ENCODE measurements around the gene UGT2B15.
"Not testable (repeated sequence)": the region's sequence is repeated elsewhere in the genome, so short reads cannot be mapped to it uniquely, and the experiment has no call there.

The UGT2B15 gene

DNA sequence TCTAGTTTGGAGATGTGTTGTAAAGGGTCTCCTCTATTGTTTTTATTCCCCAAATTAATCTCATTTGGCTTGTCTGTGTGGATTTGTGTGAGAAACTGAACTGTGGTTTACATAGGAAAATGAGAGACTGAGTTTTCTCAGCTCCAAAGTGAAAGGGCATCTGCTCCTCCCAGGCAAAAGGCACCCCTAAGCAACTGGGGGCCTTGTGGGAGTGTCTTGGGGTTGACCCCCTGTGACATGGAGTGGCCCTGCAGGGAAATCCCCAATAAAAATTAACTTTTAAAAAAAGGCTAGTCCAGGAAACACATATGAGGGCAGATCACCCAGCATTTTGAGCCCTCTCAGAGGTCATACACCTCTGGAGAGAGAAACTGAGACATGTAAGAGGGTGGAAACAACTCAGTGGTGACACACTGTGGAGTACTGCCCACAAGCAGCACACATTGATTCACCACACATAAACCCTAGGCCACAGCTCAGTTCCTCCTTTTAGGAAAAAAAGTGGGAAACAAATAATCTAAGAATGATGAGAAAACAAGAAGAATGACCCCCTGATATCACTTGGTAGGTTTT is 13.3 kb downstream of the UGT2B15 start:
- H3K4me1 ChIP-seq (ENCODE audit: control insufficient read depth, insufficient read depth, low read length, poor library complexity, severe bottlenecking); H3K9me3 ChIP-seq (ENCODE audit: control insufficient read depth, low read length); H3K4me3 ChIP-seq (ENCODE audit: insufficient read depth, low read depth, low read length, poor library complexity, severe bottlenecking); H3K36me3 ChIP-seq (ENCODE audit: control insufficient read depth, insufficient read depth, low read length); H3K27ac ChIP-seq (ENCODE audit: insufficient read depth, low read length, poor library complexity, severe bottlenecking); H3K27me3 ChIP-seq (replicated peaks; ENCODE audit: control insufficient read depth, insufficient read depth, low read length, poor library complexity, severe bottlenecking); DNase-seq: not testable (repeated sequence)

DNA sequence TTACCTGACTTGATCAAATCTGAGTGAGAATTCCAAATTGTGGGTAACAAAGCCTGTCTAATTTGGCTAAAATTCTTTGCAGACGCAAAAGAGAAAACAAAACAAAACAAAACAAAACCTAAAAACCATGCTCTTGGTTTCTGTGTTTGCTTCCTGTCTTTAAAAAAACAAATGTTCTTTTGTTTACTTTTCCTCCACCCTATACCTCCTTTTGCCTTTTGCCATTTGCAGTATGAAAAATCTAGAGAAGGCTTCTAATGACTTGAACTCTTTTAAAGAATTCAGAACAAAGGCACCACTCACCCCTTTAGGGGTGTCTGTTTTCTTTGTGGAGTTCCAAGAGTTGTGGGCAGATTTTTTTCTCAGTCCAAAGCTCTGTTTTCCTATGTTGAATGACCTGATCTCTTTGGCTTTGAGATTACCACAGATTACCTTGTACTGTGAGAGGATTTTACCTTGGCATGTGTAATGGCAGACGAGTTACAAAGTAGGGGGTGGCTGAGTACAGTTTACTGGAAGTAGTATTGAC is 13.9 kb downstream of the UGT2B15 start:
- H3K4me3 ChIP-seq (ENCODE audit: insufficient read depth, low read depth, low read length, poor library complexity, severe bottlenecking); DNase-seq; H3K36me3 ChIP-seq (ENCODE audit: control insufficient read depth, insufficient read depth, low read length); H3K9me3 ChIP-seq (ENCODE audit: control insufficient read depth, low read length); H3K27me3 ChIP-seq (replicated peaks; ENCODE audit: control insufficient read depth, insufficient read depth, low read length, poor library complexity, severe bottlenecking); H3K4me1 ChIP-seq (ENCODE audit: control insufficient read depth, insufficient read depth, low read length, poor library complexity, severe bottlenecking); H3K27ac ChIP-seq (ENCODE audit: insufficient read depth, low read length, poor library complexity, severe bottlenecking): not testable (repeated sequence)

DNA sequence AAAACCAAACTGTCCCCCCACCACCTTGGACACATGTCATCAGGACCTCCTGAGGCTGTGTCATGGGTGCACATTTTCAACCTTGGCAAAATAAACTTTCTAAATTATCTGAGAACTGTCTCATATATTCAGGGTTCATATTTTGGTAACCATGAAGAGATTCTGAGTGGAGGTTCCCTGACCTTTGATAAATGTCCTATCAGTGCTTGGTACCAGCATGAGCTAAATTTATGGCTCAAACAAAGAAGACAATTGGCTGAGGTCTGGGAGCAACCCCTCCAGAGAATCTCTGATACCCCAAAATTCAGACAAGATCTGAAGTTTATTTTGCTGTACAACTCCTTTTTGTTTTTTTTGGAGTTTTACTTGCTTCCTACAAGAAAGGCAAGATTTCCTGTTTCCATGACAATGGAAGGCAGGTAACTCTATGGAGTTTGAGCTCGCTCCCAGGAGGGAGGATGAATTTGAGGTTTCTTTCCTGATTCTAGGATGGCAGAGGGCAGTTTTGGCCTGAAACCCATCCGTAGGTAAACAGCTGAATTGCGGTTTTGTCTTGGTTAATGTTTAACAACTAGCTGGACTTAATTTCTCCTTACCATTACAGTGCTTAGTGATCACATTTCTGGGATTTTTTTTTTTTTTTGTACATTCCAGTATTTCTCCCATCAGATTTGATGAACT is 14.5 kb downstream of the UGT2B15 start:
- H3K4me3 ChIP-seq (ENCODE audit: insufficient read depth, low read depth, low read length, poor library complexity, severe bottlenecking), result no peak overlapping the region
- DNase-seq, result no peak
- H3K9me3 ChIP-seq (ENCODE audit: control insufficient read depth, low read length), result no peaks in the 10 kb centered on the region
- no peaks in the 10 kb centered on the region for H3K27me3 ChIP-seq (replicated peaks; ENCODE audit: control insufficient read depth, insufficient read depth, low read length, poor library complexity, severe bottlenecking)
- H3K27ac ChIP-seq (ENCODE audit: insufficient read depth, low read length, poor library complexity, severe bottlenecking), result no peak overlapping the region
- no peaks in the 10 kb centered on the region for H3K4me1 ChIP-seq (ENCODE audit: control insufficient read depth, insufficient read depth, low read length, poor library complexity, severe bottlenecking)
- H3K36me3 ChIP-seq (ENCODE audit: control insufficient read depth, insufficient read depth, low read length), result no peaks in the 10 kb centered on the region

DNA sequence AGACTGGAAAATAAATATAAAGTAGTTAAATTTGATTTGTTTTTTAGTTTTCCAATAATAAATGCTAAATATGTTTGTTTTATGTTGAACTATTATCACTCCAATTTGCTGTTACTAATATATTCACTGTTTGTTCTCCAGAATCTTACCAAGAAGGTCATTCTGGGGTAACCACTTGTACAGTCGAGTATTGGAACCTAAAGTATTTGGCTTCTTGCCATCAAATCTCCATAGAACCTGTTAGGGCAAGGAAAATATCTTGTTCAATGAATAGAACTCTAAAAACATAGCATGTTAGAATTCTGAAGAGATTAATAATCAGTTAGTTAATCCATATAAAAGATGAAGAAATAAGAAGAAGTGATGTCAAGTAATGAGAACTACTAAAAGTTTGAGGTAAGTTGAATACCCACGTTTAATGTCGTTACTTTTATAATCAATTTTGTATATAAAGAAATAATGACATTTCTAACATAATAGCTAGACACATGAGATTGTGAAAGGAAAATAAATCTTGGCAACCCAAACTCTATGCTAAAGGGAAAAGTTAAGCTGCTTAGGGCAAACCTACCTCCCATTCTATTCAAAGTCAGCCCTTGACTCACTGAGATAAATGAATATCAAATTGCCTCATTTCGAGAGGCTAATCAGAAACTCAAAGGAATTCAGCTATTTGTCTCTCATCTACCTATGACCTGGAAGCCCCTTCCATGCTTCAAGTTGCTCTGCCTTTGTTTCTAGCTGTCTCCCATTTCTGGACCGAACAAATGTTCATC is 15.3 kb downstream of the UGT2B15 start:
- Histone ChIP-seq H3K27ac (ENCODE audit: insufficient read depth, low read length, poor library complexity, severe bottlenecking) (no peak overlapping the region), H3K36me3 (ENCODE audit: control insufficient read depth, insufficient read depth, low read length) (no peaks in the 10 kb centered on the region), H3K9me3 (ENCODE audit: control insufficient read depth, low read length) (no peaks in the 10 kb centered on the region), H3K27me3 (replicated peaks; ENCODE audit: control insufficient read depth, insufficient read depth, low read length, poor library complexity, severe bottlenecking) (no peaks in the 10 kb centered on the region), H3K4me3 (ENCODE audit: insufficient read depth, low read depth, low read length, poor library complexity, severe bottlenecking) (no peak overlapping the region), H3K4me1 (ENCODE audit: control insufficient read depth, insufficient read depth, low read length, poor library complexity, severe bottlenecking) (no peaks in the 10 kb centered on the region)
- no peak for DNase-seq

DNA sequence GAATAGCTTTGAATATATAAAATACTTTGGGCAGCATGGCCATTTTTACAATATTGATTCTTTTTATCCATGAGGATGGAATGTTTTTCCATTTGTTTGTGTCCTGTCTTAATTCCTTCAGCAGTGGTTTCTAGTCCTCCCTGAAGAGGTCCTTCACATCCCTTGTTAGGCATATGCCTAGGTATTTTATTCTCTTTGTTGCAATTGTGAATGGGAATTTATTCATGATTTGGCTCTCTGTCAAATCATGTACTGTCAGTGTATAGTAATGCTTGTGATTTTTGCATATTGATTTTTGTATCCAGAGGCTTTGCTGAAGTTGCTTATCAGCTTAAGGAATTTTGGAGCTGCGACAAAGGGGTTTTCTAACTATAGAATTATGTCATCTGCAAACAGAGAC is 18.5 kb downstream of the UGT2B15 start:
- no peak overlapping the region for H3K27ac ChIP-seq (ENCODE audit: insufficient read depth, low read length, poor library complexity, severe bottlenecking)
- H3K4me3 ChIP-seq (ENCODE audit: insufficient read depth, low read depth, low read length, poor library complexity, severe bottlenecking), result no peak overlapping the region
- H3K4me1 ChIP-seq (ENCODE audit: control insufficient read depth, insufficient read depth, low read length, poor library complexity, severe bottlenecking), result no peaks in the 10 kb centered on the region
- no peak for DNase-seq
- no peaks in the 10 kb centered on the region for H3K27me3 ChIP-seq (replicated peaks; ENCODE audit: control insufficient read depth, insufficient read depth, low read length, poor library complexity, severe bottlenecking)
- no peaks in the 10 kb centered on the region for H3K9me3 ChIP-seq (ENCODE audit: control insufficient read depth, low read length)
- no peaks in the 10 kb centered on the region for H3K36me3 ChIP-seq (ENCODE audit: control insufficient read depth, insufficient read depth, low read length)

DNA sequence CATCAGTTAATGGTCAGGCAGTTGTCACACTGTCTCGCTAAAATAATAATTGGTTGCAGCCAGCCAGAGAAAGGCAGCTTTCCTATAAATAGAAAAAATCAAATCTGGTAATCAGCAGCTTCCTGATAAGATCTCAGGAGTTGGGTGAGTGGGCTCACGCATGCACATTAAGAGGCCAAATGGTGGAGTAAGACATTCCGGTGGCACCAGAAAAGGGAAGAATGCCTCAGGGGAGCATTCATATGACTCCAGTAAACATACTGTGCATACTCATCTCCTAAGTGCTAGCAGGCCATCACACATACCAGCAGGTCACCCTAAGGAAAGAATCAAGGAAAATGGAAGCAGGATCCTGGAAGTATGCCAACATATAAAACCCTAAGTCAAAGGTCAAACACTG is 40.1 kb downstream of the UGT2B15 start:
- no peaks in the 10 kb centered on the region for H3K4me1 ChIP-seq (ENCODE audit: control insufficient read depth, insufficient read depth, low read length, poor library complexity, severe bottlenecking)
- no peak for DNase-seq
- H3K36me3 ChIP-seq (ENCODE audit: control insufficient read depth, insufficient read depth, low read length), result no peaks in the 10 kb centered on the region
- H3K4me3 ChIP-seq (ENCODE audit: insufficient read depth, low read depth, low read length, poor library complexity, severe bottlenecking), result no peak overlapping the region
- H3K9me3 ChIP-seq (ENCODE audit: control insufficient read depth, low read length), result no peaks in the 10 kb centered on the region
- H3K27me3 ChIP-seq (replicated peaks; ENCODE audit: control insufficient read depth, insufficient read depth, low read length, poor library complexity, severe bottlenecking), result no peaks in the 10 kb centered on the region
- no peak overlapping the region for H3K27ac ChIP-seq (ENCODE audit: insufficient read depth, low read length, poor library complexity, severe bottlenecking)

DNA sequence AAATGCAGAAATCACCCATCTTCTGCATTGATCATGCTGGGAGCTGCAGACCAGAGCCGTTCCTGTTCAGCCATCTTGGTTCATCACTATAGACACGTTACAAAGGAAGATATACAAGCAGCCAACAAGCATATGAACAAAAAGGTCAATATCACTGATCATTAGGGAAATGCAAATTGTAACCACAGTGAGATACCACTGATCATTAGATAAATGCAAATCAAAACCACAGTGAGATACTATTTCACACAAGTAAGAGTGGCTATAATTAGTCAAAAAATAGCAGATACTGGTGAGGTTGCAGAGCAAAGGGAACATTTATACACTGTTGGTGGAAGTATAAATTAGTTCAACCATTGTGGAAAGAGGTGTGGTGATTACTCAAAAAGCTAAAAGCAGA is 47.7 kb downstream of the UGT2B15 start:
- not testable (repeated sequence) for H3K9me3 ChIP-seq (ENCODE audit: control insufficient read depth, low read length); DNase-seq; H3K4me1 ChIP-seq (ENCODE audit: control insufficient read depth, insufficient read depth, low read length, poor library complexity, severe bottlenecking); H3K27ac ChIP-seq (ENCODE audit: insufficient read depth, low read length, poor library complexity, severe bottlenecking); H3K4me3 ChIP-seq (ENCODE audit: insufficient read depth, low read depth, low read length, poor library complexity, severe bottlenecking); H3K27me3 ChIP-seq (replicated peaks; ENCODE audit: control insufficient read depth, insufficient read depth, low read length, poor library complexity, severe bottlenecking); H3K36me3 ChIP-seq (ENCODE audit: control insufficient read depth, insufficient read depth, low read length)

DNA sequence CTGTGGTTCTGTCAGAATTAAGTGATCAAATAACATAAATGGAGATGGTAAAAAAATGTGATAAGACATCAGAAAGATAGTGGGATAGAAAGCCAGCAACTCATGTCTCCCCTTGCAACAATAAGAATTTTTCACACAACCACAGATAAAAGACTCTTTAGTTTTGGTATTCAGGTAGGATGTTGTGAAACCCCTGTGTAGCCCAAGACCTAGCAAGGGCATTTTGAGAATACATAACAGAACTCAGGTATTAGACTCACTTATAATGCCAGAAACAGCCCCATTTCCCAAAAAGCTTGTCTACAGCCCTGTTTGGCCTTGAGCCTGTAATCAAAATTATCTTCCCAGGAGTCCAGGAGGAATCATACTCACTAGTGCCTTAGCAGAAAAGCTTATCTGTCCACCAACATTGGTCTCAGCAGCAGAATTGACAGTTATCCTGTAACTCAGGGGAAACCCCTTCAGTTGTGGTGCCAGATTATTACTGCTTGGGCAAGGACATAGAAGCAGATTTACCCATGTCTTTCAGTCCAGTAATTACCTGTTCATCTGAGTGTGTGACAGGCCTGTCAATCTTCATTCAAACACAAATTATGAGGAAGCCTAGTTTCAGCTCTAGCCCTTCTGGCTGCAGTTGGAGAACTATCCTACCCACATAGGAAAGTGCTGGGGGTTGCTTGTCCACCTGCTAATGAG is 53.3 kb downstream of the UGT2B15 start:
- no peaks in the 10 kb centered on the region for H3K4me1 ChIP-seq (ENCODE audit: control insufficient read depth, insufficient read depth, low read length, poor library complexity, severe bottlenecking)
- H3K27me3 ChIP-seq (replicated peaks; ENCODE audit: control insufficient read depth, insufficient read depth, low read length, poor library complexity, severe bottlenecking), result no peaks in the 10 kb centered on the region
- DNase-seq, result no peak
- no peak overlapping the region for H3K4me3 ChIP-seq (ENCODE audit: insufficient read depth, low read depth, low read length, poor library complexity, severe bottlenecking)
- no peak overlapping the region for H3K27ac ChIP-seq (ENCODE audit: insufficient read depth, low read length, poor library complexity, severe bottlenecking)
- H3K36me3 ChIP-seq (ENCODE audit: control insufficient read depth, insufficient read depth, low read length), result no peaks in the 10 kb centered on the region
- H3K9me3 ChIP-seq (ENCODE audit: control insufficient read depth, low read length), result no peaks in the 10 kb centered on the region

DNA sequence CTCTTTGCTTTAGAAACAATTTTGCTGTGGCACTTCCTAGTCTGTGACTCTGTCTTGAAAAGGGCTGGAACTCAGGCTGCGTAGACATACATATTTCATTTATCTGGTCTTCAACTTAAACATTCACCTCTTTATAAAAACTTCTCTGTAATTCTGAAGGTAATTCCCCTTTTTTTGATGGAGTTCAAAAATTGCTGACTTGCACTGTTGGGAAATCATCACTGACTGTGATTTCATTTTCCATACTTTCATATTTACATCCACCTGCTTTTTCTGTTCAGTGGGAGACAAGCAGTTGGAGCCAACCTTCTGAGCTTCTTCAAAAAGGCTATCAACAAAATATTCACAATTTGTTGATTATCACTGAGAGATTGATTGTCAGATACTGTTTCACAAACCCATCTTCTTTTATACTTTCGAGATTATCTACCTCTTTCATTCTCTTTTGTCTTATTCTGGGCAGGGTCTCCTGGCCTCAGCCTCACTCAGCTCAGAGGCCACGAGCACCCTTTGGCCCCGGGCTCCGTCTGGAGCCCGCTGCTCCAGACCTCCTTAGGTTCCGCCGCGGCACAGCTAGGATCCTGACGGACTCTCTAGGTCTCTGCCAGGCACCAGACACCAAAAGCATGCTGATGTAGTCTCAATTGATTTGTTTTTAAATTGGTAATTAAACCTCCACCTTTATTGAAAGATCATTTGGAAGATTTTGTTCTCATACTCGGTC is 54.6 kb downstream of the UGT2B15 start:
- Histone ChIP-seq H3K4me1 (ENCODE audit: control insufficient read depth, insufficient read depth, low read length, poor library complexity, severe bottlenecking) (no peaks in the 10 kb centered on the region), H3K27me3 (replicated peaks; ENCODE audit: control insufficient read depth, insufficient read depth, low read length, poor library complexity, severe bottlenecking) (no peaks in the 10 kb centered on the region), H3K4me3 (ENCODE audit: insufficient read depth, low read depth, low read length, poor library complexity, severe bottlenecking) (no peak overlapping the region), H3K9me3 (ENCODE audit: control insufficient read depth, low read length) (no peaks in the 10 kb centered on the region), H3K27ac (ENCODE audit: insufficient read depth, low read length, poor library complexity, severe bottlenecking) (no peak overlapping the region), H3K36me3 (ENCODE audit: control insufficient read depth, insufficient read depth, low read length) (no peaks in the 10 kb centered on the region)
- no peak for DNase-seq
